Activated CD4-positive, alpha-beta T cell treated with anti-CD3 and anti-CD28 coated beads, Interleukin-2, amount 50 U/mL, for 48 hours (primary cell): ENCODE results near the gene OBSCN.

Source experiments
- DNase-seq, 2 experiments: peaks; one replicate each; pipeline ENCODE4 v3.0.0-alpha.2; 2020

OBSCN gene

GRCh38 chr1:228312136-228312764 lies 104.4 kb downstream of the OBSCN start:
- DNase-seq, result no peak

GRCh38 chr1:228313536-228314277 lies 105.9 kb downstream of the OBSCN start:
- no peak for DNase-seq

GRCh38 chr1:228314315-228314657 lies 106.4 kb downstream of the OBSCN start:
- peak in 1 of 2 experiments; percentile 0 for DNase-seq

- DNase-seq, result peak in 1 of 2 experiments; percentile 0
These were observed 107.0 kb downstream of the OBSCN start for GRCh38 chr1:228314658-228315483.

- peak in 1 of 2 experiments; percentile 0 for DNase-seq
These were observed 107.7 kb downstream of the OBSCN start for GRCh38 chr1:228315484-228315944.

- DNase-seq, result peak in 1 of 2 experiments; percentile 0
These were observed 108.2 kb downstream of the OBSCN start for GRCh38 chr1:228315945-228316588.

- DNase-seq, result no peak
These were observed 108.9 kb downstream of the OBSCN start for GRCh38 chr1:228316589-228317387.

- no peak for DNase-seq
These were observed 109.6 kb downstream of the OBSCN start for GRCh38 chr1:228317411-228317828.

- peak in 1 of 2 experiments; percentile 1 for DNase-seq
These were observed 110.3 kb downstream of the OBSCN start for GRCh38 chr1:228317891-228318810.

GRCh38 chr1:228318823-228319241 lies 111.0 kb downstream of the OBSCN start:
- DNase-seq, result peak in 1 of 2 experiments; percentile 1

GRCh38 chr1:228319352-228320088 lies 111.7 kb downstream of the OBSCN start:
- DNase-seq, result no peak

- DNase-seq, result no peak
These were observed 112.5 kb downstream of the OBSCN start for GRCh38 chr1:228320394-228320793.

- no peak for DNase-seq
These were observed 113.6 kb downstream of the OBSCN start for GRCh38 chr1:228321435-228321834.

- no peak for DNase-seq
These were observed 114.1 kb downstream of the OBSCN start for GRCh38 chr1:228321895-228322294.

GRCh38 chr1:228323401-228323800 lies 115.6 kb downstream of the OBSCN start:
- no peak for DNase-seq

- no peak for DNase-seq
These were observed 117.4 kb downstream of the OBSCN start for GRCh38 chr1:228325267-228325666.

GRCh38 chr1:228329887-228330286 lies 122.0 kb downstream of the OBSCN start:
- no peak for DNase-seq

- DNase-seq, result no peak
These were observed 125.2 kb downstream of the OBSCN start for GRCh38 chr1:228332797-228333738.

GRCh38 chr1:228333739-228334115 lies 125.9 kb downstream of the OBSCN start:
- no peak for DNase-seq
